Naive thymus-derived CD8-positive, alpha-beta T cell (primary cell): ENCODE data around the gene VAT1L. TPM values are rescaled to one million over a fixed set of nuclear protein-coding genes. Genes with fewer than 3 reads are reported as not detected.

Experiments used
- ATAC-seq, 2 donors: fragments of 150-1000 bp; cut with Tn5 transposase in 1 of 2; sonication (Bioruptor Pico), chemical (Tn5 transposase) in 1 of 2; 1 replicate in 1 of 2; 2 replicates in 1 of 2; pipeline ENCODE4 v1.10.0; 2021; ENCODE audit warnings: mild to moderate bottlenecking in 2 of 2, moderate library complexity in 2 of 2
- POLR2A ChIA-PET: fragments of 350-600 bp; sonication (Branson Sonifier 250); formaldehyde crosslinking; loops from one replicate; lab custom pipeline; 2021; ENCODE audit warnings: antibody characterized with exemption; lab: Charles Lee
- DNase-seq, 10 donors: peaks; one replicate each; pipeline versions ENCODE4 v3.0.0 to v3.0.0-alpha.2; 2020 to 2022
- H3K27ac Mint-ChIP-seq, 10 donors: one replicate each; pipeline ENCODE4 v1.8.0; 2020 to 2022; ENCODE audit warnings: mild to moderate bottlenecking in 10 of 10, mixed read lengths in 10 of 10, moderate library complexity in 4 of 10, inconsistent platforms in 1 of 10
- H3K27me3 Mint-ChIP-seq, 5 donors: one replicate each; pipeline ENCODE4 v1.8.0; 2021 to 2022; ENCODE audit warnings: mixed read lengths in 5 of 5
- H3K36me3 Mint-ChIP-seq, 3 donors: one replicate each; pipeline ENCODE4 v1.8.0; 2020 to 2022; ENCODE audit warnings: mixed read lengths in 3 of 3, mild to moderate bottlenecking in 2 of 3, inconsistent platforms in 1 of 3
- H3K4me1 Mint-ChIP-seq, 4 donors: one replicate each; pipeline ENCODE4 v1.8.0; 2021 to 2022; ENCODE audit warnings: mixed read lengths in 4 of 4
- H3K4me3 Mint-ChIP-seq, 10 donors: one replicate each; pipeline ENCODE4 v1.8.0; 2020 to 2022; ENCODE audit warnings: mild to moderate bottlenecking in 10 of 10, mixed read lengths in 10 of 10, moderate library complexity in 6 of 10, inconsistent platforms in 1 of 10
- H3K9me3 Mint-ChIP-seq, 9 donors: one replicate each; pipeline ENCODE4 v1.8.0; 2020 to 2022; ENCODE audit warnings: mixed read lengths in 9 of 9, mild to moderate bottlenecking in 3 of 9, inconsistent platforms in 1 of 9, moderate library complexity in 1 of 9
- polyA plus RNA-seq, 3 donors: library from polyadenylated mRNA; unstranded; fragments of 300-500 nt; fragmentation: Illumina TruSeq; gene quantifications; one replicate each; pipeline ENCODE4 v1.2.3, GENCODE V29; 2021
- total RNA-seq, 8 experiments: library from RNA in 2 of 8; stranded (reverse) in 2 of 8; gene quantifications; one replicate each; pipeline ENCODE4 v1.2.3 and lab custom pipeline; 2021 to 2026

VAT1L gene
- total and polyA plus RNA-seq, 5 experiments from 2014 or later: not detected

GRCh38 chr16:77761204-77761603, 27.2 kb upstream of the VAT1L start:
- ATAC-seq (no peak), DNase-seq (no peak)
- Mint-ChIP-seq H3K4me1 (peaks cover 0 to 2% (median 0%) of the 10 kb centered on the region in 4 donors), H3K4me3 (no peak overlapping the region), H3K36me3 (no peaks in the 10 kb centered on the region), H3K9me3 (no peaks in the 10 kb centered on the region), H3K27ac (no peak overlapping the region), H3K27me3 (peaks cover 4 to 7% (median 5%) of the 10 kb centered on the region in 5 donors)
- POLR2A ChIA-PET: no interaction called here

GRCh38 chr16:77762262-77762661, 26.1 kb upstream of the VAT1L start:
- Mint-ChIP-seq H3K27ac (no peak overlapping the region), H3K27me3 (peaks cover 2 to 9% (median 8%) of the 10 kb centered on the region in 5 donors), H3K4me1 (peaks cover 0 to 2% (median 0%) of the 10 kb centered on the region in 4 donors), H3K36me3 (no peaks in the 10 kb centered on the region), H3K9me3 (no peaks in the 10 kb centered on the region), H3K4me3 (no peak overlapping the region)
- POLR2A ChIA-PET: interaction anchor here (0.6 kb wide), 1 partner anchor 332 kb away, joined by 4 read pairs; no protein-coding TSS in a partner anchor
- no peak for DNase-seq
- ATAC-seq: no peak

DNA sequence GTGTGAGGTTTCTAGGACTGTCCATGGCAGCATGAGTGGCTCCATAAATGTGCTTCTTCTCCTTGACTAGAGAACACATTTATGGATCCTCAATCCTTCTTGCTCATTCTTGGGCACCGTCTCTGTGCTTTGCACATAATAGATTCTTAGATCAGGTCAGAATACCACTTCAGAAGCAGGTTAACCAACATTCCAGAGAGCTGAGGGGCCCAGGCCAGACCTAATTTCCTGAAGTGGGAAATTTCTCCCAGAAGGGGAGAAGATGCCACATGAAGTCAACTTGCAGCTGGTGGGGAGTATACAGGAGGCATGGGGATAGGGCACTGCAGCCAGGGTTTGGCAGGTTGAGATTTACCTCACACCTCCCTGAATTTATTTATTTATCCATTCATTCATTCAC, 24.4 kb upstream of the VAT1L start:
- no peak for DNase-seq
- Mint-ChIP-seq H3K27ac (no peak overlapping the region), H3K9me3 (no peaks in the 10 kb centered on the region), H3K27me3 (peaks cover under 1 to 11% (median 8%) of the 10 kb centered on the region in 5 donors), H3K36me3 (no peaks in the 10 kb centered on the region), H3K4me1 (no peaks in the 10 kb centered on the region), H3K4me3 (no peak overlapping the region)
- POLR2A ChIA-PET: no interaction called here
- no peak for ATAC-seq

DNA sequence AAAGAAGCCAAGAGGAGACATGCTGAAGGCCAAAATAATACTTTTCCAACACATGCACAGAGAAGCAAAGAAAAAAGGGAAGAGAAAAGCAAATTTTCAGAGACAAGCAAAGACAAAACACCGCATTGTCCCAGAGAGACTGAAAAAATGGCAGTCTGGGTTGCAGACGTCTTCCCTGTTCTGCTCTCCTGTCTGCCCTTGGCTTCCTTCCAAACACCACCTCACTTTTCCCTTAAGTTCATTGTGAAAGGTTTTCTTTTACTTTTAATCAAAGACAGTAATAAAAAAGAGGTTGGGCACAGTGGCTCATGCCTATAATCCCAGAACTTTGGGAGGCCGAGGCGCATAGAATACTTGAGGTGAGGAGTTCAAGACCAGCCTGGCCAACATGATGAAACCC, 21.2 kb upstream of the VAT1L start:
- POLR2A ChIA-PET: no interaction called here
- no peak overlapping the region for H3K4me3 Mint-ChIP-seq
- DNase-seq (no peak), ATAC-seq (no peak)
- H3K27ac Mint-ChIP-seq: no peak overlapping the region
- no peaks in the 10 kb centered on the region for H3K36me3 Mint-ChIP-seq
- no peaks in the 10 kb centered on the region for H3K4me1 Mint-ChIP-seq
- no peaks in the 10 kb centered on the region for H3K9me3 Mint-ChIP-seq
- peaks cover 0 to 11% (median 8%) of the 10 kb centered on the region in 5 donors for H3K27me3 Mint-ChIP-seq

DNA sequence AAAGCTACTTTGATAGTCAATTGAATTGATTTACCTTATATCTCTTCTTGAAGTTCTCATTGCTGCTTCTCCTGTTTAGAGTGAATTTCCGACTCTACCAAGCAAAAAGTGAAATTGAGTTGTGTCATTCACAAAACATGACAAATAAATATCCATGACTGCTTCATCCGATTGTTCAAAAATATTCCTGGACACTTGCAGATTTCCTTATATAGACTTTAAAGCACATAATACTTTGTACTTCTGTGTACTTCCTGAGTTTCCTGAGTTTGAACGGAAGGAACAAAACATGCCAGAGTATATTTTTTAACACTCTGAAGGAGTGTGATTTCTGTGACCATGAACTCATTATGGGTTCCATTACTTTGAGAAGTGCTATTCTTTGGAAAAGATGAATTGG, 20.5 kb upstream of the VAT1L start:
- H3K36me3 Mint-ChIP-seq: no peaks in the 10 kb centered on the region
- DNase-seq: no peak
- H3K9me3 Mint-ChIP-seq: no peaks in the 10 kb centered on the region
- H3K4me3 Mint-ChIP-seq: no peak overlapping the region
- POLR2A ChIA-PET: no interaction called here
- no peak for ATAC-seq
- no peak overlapping the region for H3K27ac Mint-ChIP-seq
- H3K4me1 Mint-ChIP-seq: no peaks in the 10 kb centered on the region
- peaks cover 1 to 10% (median 8%) of the 10 kb centered on the region in 5 donors for H3K27me3 Mint-ChIP-seq

- H3K27me3 Mint-ChIP-seq: peaks cover 0 to 12% (median 10%) of the 10 kb centered on the region in 5 donors
- ATAC-seq: no peak
Observed at GRCh38 chr16:77775911-77776909, 12.2 kb upstream of the VAT1L start.

DNA sequence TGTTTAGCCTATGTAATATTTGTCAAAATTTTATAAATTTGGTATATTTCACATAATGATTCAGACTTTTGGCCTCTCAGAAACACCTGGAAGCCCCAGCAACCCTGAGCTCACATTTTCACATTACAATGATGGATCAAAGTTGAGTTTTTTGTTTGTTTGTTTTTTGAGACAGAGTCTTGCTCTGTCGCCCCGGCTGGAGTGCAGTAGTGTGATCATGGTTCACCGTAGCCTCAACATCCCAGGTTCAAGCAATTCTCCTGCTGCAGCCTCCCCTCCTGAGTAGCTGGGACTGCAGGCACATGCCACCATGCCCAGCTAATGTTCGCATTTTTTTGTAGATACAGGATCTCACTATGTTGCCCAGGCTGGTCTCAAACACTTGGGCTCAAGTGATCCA, 10.6 kb upstream of the VAT1L start:
- POLR2A ChIA-PET: no interaction called here
- no peak overlapping the region for H3K27ac Mint-ChIP-seq
- peaks cover 0 to 14% (median 9%) of the 10 kb centered on the region in 5 donors for H3K27me3 Mint-ChIP-seq
- no peak for DNase-seq
- H3K4me1 Mint-ChIP-seq: no peaks in the 10 kb centered on the region
- H3K4me3 Mint-ChIP-seq: no peak overlapping the region
- no peaks in the 10 kb centered on the region for H3K9me3 Mint-ChIP-seq
- no peaks in the 10 kb centered on the region for H3K36me3 Mint-ChIP-seq
- no peak for ATAC-seq

More at GRCh38 chr16:77775911-77776909, 12.2 kb upstream of the VAT1L start:
- Mint-ChIP-seq H3K4me1 (no peaks in the 10 kb centered on the region), H3K36me3 (no peaks in the 10 kb centered on the region), H3K9me3 (no peaks in the 10 kb centered on the region), H3K27ac (no peak overlapping the region), H3K4me3 (no peak overlapping the region)
- DNase-seq: no peak
- POLR2A ChIA-PET: no interaction called here

- no peak overlapping the region for H3K27ac Mint-ChIP-seq
Observed at GRCh38 chr16:77780378-77780837, 8.0 kb upstream of the VAT1L start.

DNA sequence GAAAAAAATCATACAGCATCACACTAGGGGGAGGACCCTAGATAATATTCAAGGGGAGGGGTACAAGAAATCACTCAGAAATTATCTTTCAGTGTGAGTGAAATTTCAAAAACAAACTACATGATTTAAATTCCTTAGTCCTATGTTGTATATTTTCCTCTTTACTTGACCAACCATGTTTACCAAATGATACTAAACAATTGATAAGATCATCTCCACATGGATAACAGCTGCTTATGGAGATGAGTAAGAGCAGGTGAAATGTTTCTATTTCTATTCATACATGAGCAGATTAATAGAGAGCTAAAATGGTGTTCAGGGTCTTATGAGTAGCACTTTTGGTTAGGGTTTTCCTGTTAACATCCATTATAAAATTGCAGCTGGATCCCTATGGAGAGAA, 7.3 kb upstream of the VAT1L start:
- Mint-ChIP-seq H3K9me3 (no peaks in the 10 kb centered on the region), H3K4me3 (no peak overlapping the region), H3K27ac (no peak overlapping the region), H3K27me3 (peaks cover 3 to 16% (median 9%) of the 10 kb centered on the region in 5 donors), H3K36me3 (no peaks in the 10 kb centered on the region), H3K4me1 (no peaks in the 10 kb centered on the region)
- ATAC-seq (no peak), DNase-seq (no peak)
- POLR2A ChIA-PET: no interaction called here

More at GRCh38 chr16:77780378-77780837, 8.0 kb upstream of the VAT1L start:
- no peak for DNase-seq
- H3K9me3 Mint-ChIP-seq: no peaks in the 10 kb centered on the region
- POLR2A ChIA-PET: no interaction called here
- no peaks in the 10 kb centered on the region for H3K4me1 Mint-ChIP-seq
- no peak for ATAC-seq
- peaks cover 0 to 12% (median 7%) of the 10 kb centered on the region in 5 donors for H3K27me3 Mint-ChIP-seq
- no peaks in the 10 kb centered on the region for H3K36me3 Mint-ChIP-seq
- no peak overlapping the region for H3K4me3 Mint-ChIP-seq

GRCh38 chr16:77782694-77783093, 5.7 kb upstream of the VAT1L start:
- no peaks in the 10 kb centered on the region for H3K36me3 Mint-ChIP-seq
- no peak for ATAC-seq
- no peak for DNase-seq
- POLR2A ChIA-PET: no interaction called here
- H3K9me3 Mint-ChIP-seq: peaks cover 0 to 2% (median 0%) of the 10 kb centered on the region in 9 donors
- H3K4me1 Mint-ChIP-seq: peaks cover 0 to 2% (median 0%) of the 10 kb centered on the region in 4 donors
- H3K27me3 Mint-ChIP-seq: peaks cover 18 to 32% (median 21%) of the 10 kb centered on the region in 5 donors
- H3K4me3 Mint-ChIP-seq: no peak overlapping the region
- H3K27ac Mint-ChIP-seq: no peak overlapping the region

DNA sequence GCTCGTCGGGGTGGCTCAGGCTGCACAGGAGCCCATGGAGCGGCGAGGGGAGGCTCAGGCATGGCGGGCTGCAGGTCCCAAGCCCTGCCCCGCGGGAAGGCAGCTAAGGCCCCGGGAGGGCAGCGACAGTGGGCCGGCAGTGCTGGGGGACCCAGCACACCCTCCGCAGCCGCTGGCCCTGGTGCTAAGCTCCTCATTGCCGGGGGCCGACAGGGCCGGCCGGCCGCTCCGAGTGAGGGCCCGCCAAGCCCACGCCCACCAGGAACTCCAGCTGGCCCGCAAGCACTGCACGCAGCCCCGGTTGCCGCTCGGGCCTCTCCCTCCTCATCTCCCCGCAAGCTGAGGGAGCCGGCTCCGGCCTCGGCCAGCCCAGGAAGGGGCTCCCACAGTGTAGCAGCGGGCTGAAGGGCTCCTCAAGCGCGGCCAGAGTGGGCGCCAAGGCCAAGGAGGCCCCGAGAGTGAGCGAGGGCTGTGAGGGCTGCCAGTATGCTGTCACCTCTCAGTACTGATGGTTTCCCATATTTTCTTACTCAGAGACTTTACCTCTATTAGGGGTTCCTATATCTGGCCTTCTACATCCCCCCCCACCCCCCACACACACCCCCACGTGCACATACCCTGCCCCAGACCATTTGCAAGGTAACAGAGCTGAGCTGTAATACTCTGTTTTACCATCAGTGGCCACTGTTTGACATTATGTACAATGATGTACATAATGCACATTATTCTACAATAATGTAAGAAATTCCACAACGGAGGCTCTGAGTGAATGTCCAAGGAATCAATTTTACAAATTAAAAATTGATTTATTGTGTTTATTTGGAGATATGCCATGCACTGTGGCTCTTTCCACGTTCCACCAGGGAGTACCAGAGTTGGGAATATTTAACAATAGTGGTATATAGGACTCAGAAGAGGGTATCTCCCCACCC, 3.7 kb upstream of the VAT1L start:
- Mint-ChIP-seq H3K27ac (no peak overlapping the region), H3K4me1 (peaks cover 5 to 15% (median 11%) of the 10 kb centered on the region in 4 donors), H3K36me3 (no peaks in the 10 kb centered on the region), H3K4me3 (no peak overlapping the region), H3K27me3 (peaks cover 22 to 38% (median 33%) of the 10 kb centered on the region in 5 donors), H3K9me3 (peaks cover 0 to 2% (median 0%) of the 10 kb centered on the region in 9 donors)
- POLR2A ChIA-PET: no interaction called here
- no peak for DNase-seq
- no peak for ATAC-seq

DNA sequence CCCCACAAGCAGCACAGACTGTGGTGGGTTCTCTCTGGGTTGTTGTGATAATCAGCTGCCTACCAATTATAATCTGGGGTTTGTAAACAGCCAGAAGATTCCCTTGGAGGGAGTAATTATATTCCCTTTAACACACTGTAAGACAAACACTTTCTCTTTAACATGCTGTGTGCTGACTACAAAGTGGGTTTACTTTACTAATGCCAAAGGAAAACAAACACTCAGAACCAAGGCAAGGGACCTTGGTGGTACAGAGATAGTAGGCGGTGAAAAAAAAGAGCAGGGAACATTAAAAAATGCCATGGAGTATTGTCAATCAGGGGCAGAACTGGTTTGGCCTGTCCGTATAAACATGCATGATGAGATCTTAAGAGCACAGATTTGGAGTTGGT, 3.0 kb upstream of the VAT1L start:
- POLR2A ChIA-PET: no interaction called here
- Mint-ChIP-seq H3K27ac (no peak overlapping the region), H3K27me3 (peaks cover 28 to 42% (median 37%) of the 10 kb centered on the region in 5 donors), H3K36me3 (no peaks in the 10 kb centered on the region), H3K4me1 (peaks cover 5 to 19% (median 12%) of the 10 kb centered on the region in 4 donors), H3K9me3 (peaks cover 0 to 2% (median 0%) of the 10 kb centered on the region in 9 donors), H3K4me3 (no peak overlapping the region)
- DNase-seq (no peak), ATAC-seq (no peak)
